CD4-positive, alpha-beta T cell treated with Interferon gamma for 1 hour (primary cell): ENCODE data around the gene IL17RE.
"Not testable (repeated sequence)": the region's sequence is repeated elsewhere in the genome, so short reads cannot be mapped to it uniquely, and the experiment has no call there.

Experiments used
- DNase-seq: peaks from one replicate; pipeline ENCODE4 v3.0.0-alpha.2; 2020

The IL17RE gene

GRCh38 chr3:9937486-9938238 is 35.0 kb downstream of the IL17RE start:
- DNase-seq, result no peak

- no peak for DNase-seq
Measured at GRCh38 chr3:9938966-9939365, 36.3 kb downstream of the IL17RE start.

GRCh38 chr3:9939906-9940305 is 37.3 kb downstream of the IL17RE start:
- not testable (repeated sequence) for DNase-seq

- DNase-seq, result no peak
Measured at GRCh38 chr3:9940746-9941145, 38.1 kb downstream of the IL17RE start.

- DNase-seq, result no peak
Measured at GRCh38 chr3:9942164-9942563, 39.5 kb downstream of the IL17RE start.

GRCh38 chr3:9942934-9943690 is 40.5 kb downstream of the IL17RE start:
- no peak for DNase-seq

GRCh38 chr3:9944271-9944670 is 41.6 kb downstream of the IL17RE start:
- DNase-seq, result no peak

- DNase-seq, result no peak
Measured at GRCh38 chr3:9945358-9945757, 42.7 kb downstream of the IL17RE start.

- DNase-seq, result peak; percentile 90
Measured at GRCh38 chr3:9946112-9947024, 43.7 kb downstream of the IL17RE start.

- no peak for DNase-seq
Measured at GRCh38 chr3:9947025-9947995, 44.7 kb downstream of the IL17RE start.

- no peak for DNase-seq
Measured at GRCh38 chr3:9948586-9948985, 45.9 kb downstream of the IL17RE start.

GRCh38 chr3:9949115-9949514 is 46.5 kb downstream of the IL17RE start:
- DNase-seq, result no peak

GRCh38 chr3:9949626-9950025 is 47.0 kb downstream of the IL17RE start:
- no peak for DNase-seq

- no peak for DNase-seq
Measured at GRCh38 chr3:9951126-9951525, 48.5 kb downstream of the IL17RE start.

- DNase-seq, result no peak
Measured at GRCh38 chr3:9951598-9951961, 48.9 kb downstream of the IL17RE start.

- peak; percentile 41 for DNase-seq
Measured at GRCh38 chr3:9951962-9952805, 49.5 kb downstream of the IL17RE start, which contains the start of gene PRRT3. Gene PRRT3, minus strand, starts transcription at chr3:9952408. Its CDS starts 2,293 bp downstream, at chr3:9950115.

- DNase-seq, result no peak
Measured at GRCh38 chr3:9955067-9955502, 52.4 kb downstream of the IL17RE start.

- no peak for DNase-seq
Measured at GRCh38 chr3:9955611-9956352, 53.1 kb downstream of the IL17RE start.

- no peak for DNase-seq
Measured at GRCh38 chr3:9957214-9957613, 54.6 kb downstream of the IL17RE start.

GRCh38 chr3:9965200-9965875 is 62.7 kb downstream of the IL17RE start:
- DNase-seq, result no peak
